Neural progenitor cell (in vitro differentiated cells): Measurements from ENCODE around the gene AATK. TPM values are rescaled to one million over a fixed set of nuclear protein-coding genes. Genes with fewer than 3 reads are reported as not detected.

ENCODE experiments used
- DNase-seq: peaks from one replicate; pipeline ENCODE4 v3.0.0-alpha.2; 2016; ENCODE audit warnings: low spot score
- H2AFZ ChIP-seq: fragments of 200-600 bp; sonication (generic); replicated peaks from 2 replicates; pipeline ENCODE4 v1.6.1; 2016; ENCODE audit warnings: antibody characterized with exemption
- H3F3A ChIP-seq: fragments of 200-600 bp; sonication (generic); 2 replicates; pipeline ENCODE4 v1.6.1; 2016; ENCODE audit warnings: antibody characterized with exemption, low read depth
- H3K27ac ChIP-seq: fragments of 200-600 bp; sonication (generic); 2 replicates; pipeline ENCODE4 v1.5.1; 2016; ENCODE audit warnings: mild to moderate bottlenecking
- H3K27me3 ChIP-seq: fragments of 200-600 bp; sonication (generic); 2 replicates; pipeline ENCODE4 v1.6.1; 2016; ENCODE audit warnings: mild to moderate bottlenecking, moderate library complexity
- H3K36me3 ChIP-seq: fragments of 200-600 bp; sonication (generic); 2 replicates; pipeline ENCODE4 v1.5.1; 2016
- H3K4me1 ChIP-seq: fragments of 200-600 bp; sonication (generic); 2 replicates; pipeline ENCODE4 v1.6.1; 2016; ENCODE audit warnings: mixed run types
- H3K4me2 ChIP-seq: fragments of 200-600 bp; sonication (generic); 2 replicates; pipeline ENCODE4 v1.6.1; 2016
- H3K4me3 ChIP-seq: fragments of 200-600 bp; sonication (generic); 2 replicates; pipeline ENCODE4 v1.5.1; 2016
- H3K79me2 ChIP-seq: fragments of 200-600 bp; sonication (generic); 2 replicates; pipeline ENCODE4 v1.6.1; 2016; ENCODE audit warnings: low read depth
- H3K9ac ChIP-seq: fragments of 200-600 bp; sonication (generic); 2 replicates; pipeline ENCODE4 v1.6.1; 2016
- H3K9me3 ChIP-seq: fragments of 200-600 bp; sonication (generic); 2 replicates; pipeline ENCODE4 v1.5.1; 2016; ENCODE audit warnings: low read depth
- H4K20me1 ChIP-seq: fragments of 200-600 bp; sonication (generic); 2 replicates; pipeline ENCODE4 v1.6.1; 2016; ENCODE audit warnings: low read depth
- H3K27ac Mint-ChIP-seq: 3 replicates; pipeline ENCODE4 v1.8.0; 2021; ENCODE audit warnings: mixed read lengths
- H3K27me3 Mint-ChIP-seq: 2 replicates; pipeline ENCODE4 v1.8.0; 2022; ENCODE audit warnings: low read depth, mild to moderate bottlenecking, inconsistent platforms, moderate library complexity, mixed read lengths; ENCODE audit not compliant: insufficient read depth
- H3K36me3 Mint-ChIP-seq: 3 replicates; pipeline ENCODE4 v1.8.0; 2021; ENCODE audit warnings: mixed read lengths
- H3K4me1 Mint-ChIP-seq: 3 replicates; pipeline ENCODE4 v1.8.0; 2021; ENCODE audit warnings: mixed read lengths
- H3K4me3 Mint-ChIP-seq: 3 replicates; pipeline ENCODE4 v1.8.0; 2021; ENCODE audit warnings: mild to moderate bottlenecking, moderate library complexity, mixed read lengths
- H3K9me3 Mint-ChIP-seq: 3 replicates; pipeline ENCODE4 v1.8.0; 2020; ENCODE audit warnings: mixed read lengths
- CTCF ChIP-seq: fragments of 200-600 bp; sonication (generic); IDR thresholded peaks from 2 replicates; pipeline ENCODE4 v1.5.1; 2017; ENCODE audit warnings: antibody characterized with exemption, mild to moderate bottlenecking
- EZH2 ChIP-seq: fragments of 200-600 bp; sonication (generic); IDR thresholded peaks from 2 replicates; pipeline ENCODE4 v1.6.1; 2017; ENCODE audit warnings: antibody characterized with exemption, mild to moderate bottlenecking, moderate library complexity
- EZH2phosphoT487 ChIP-seq: fragments of 200-600 bp; sonication (generic); IDR thresholded peaks from 2 replicates; pipeline ENCODE4 v1.6.1; 2017; ENCODE audit warnings: antibody characterized with exemption
- total RNA-seq: library from RNA; depleted of rRNA; stranded (reverse); fragments of >200 nt; gene quantifications from 2 replicates; pipeline ENCODE4 v1.2.3, GENCODE V29; 2015; ENCODE audit warnings: low replicate concordance

Gene AATK
- total RNA-seq, 1 donor from 2014 or later = 0.32 TPM

- H3K36me3 ChIP-seq = no peaks in the 10 kb centered on the region
- DNase-seq = no peak
- no peak for TF ChIP-seq CTCF
- no peak for TF ChIP-seq EZH2
- no peak for TF ChIP-seq EZH2phosphoT487
- no peaks in the 10 kb centered on the region for H4K20me1 ChIP-seq
- Mint-ChIP-seq H3K4me1 (peaks cover 2% of the 10 kb centered on the region), H3K27me3 (no peaks in the 10 kb centered on the region), H3K9me3 (no peaks in the 10 kb centered on the region), H3K4me3 (no peak overlapping the region), H3K27ac (no peak overlapping the region), H3K36me3 (peaks cover 5% of the 10 kb centered on the region)
- H3F3A ChIP-seq = no peaks in the 10 kb centered on the region
- H3K4me3 ChIP-seq = no peak overlapping the region
- no peaks in the 10 kb centered on the region for H3K27me3 ChIP-seq
- no peak overlapping the region for H3K9ac ChIP-seq
- no peak overlapping the region for H3K27ac ChIP-seq
- H2AFZ ChIP-seq = no peak overlapping the region
- H3K9me3 ChIP-seq = no peaks in the 10 kb centered on the region
- H3K4me2 ChIP-seq = no peak overlapping the region
- H3K79me2 ChIP-seq = no peaks in the 10 kb centered on the region
- no peaks in the 10 kb centered on the region for H3K4me1 ChIP-seq
Measured at GRCh38 chr17:81198826-81199481, 32.9 kb upstream of the AATK start.

- Histone ChIP-seq H3K27ac (no peak overlapping the region), H4K20me1 (no peaks in the 10 kb centered on the region), H3K9ac (no peak overlapping the region), H3K4me3 (no peak overlapping the region), H3K27me3 (no peaks in the 10 kb centered on the region), H3K36me3 (no peaks in the 10 kb centered on the region), H3K4me2 (no peak overlapping the region), H3K79me2 (no peaks in the 10 kb centered on the region), H3K4me1 (no peaks in the 10 kb centered on the region), H2AFZ (no peak overlapping the region), H3F3A (no peaks in the 10 kb centered on the region), H3K9me3 (no peaks in the 10 kb centered on the region)
- H3K27ac Mint-ChIP-seq = no peak overlapping the region
- H3K9me3 Mint-ChIP-seq = no peaks in the 10 kb centered on the region
- no peaks in the 10 kb centered on the region for H3K27me3 Mint-ChIP-seq
- DNase-seq = no peak
- TF ChIP-seq EZH2 = no peak
- TF ChIP-seq CTCF = no peak
- TF ChIP-seq EZH2phosphoT487 = no peak
- no peak overlapping the region for H3K4me3 Mint-ChIP-seq
- H3K4me1 Mint-ChIP-seq = peaks cover 2% of the 10 kb centered on the region
- peaks cover 5% of the 10 kb centered on the region for H3K36me3 Mint-ChIP-seq
Measured at GRCh38 chr17:81197831-81198490, 31.9 kb upstream of the AATK start.

DNA sequence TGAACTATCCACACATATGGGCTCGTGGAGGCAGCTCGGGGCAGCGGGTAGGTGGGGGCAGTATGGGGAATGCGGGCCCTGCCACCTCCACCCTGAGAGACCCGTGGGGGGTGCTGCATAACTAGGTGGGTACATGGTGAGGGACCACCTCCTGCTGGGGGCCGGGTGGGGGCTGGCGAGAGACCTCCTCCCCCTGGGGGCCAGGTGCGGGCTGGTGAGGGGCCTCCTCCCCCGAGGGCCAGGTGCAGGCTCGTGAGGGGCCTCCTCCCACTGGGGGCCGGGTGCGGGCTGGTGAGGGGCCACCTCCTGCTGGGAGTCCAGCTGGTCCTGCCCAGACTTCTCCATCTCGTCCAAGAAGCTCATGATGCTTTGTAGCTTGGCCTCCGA lies 31.4 kb upstream of the AATK start:
- H3K9me3 Mint-ChIP-seq = no peaks in the 10 kb centered on the region
- no peak overlapping the region for H3K27ac ChIP-seq
- no peak for TF ChIP-seq EZH2phosphoT487
- TF ChIP-seq CTCF = no peak
- TF ChIP-seq EZH2 = no peak
- peaks cover 5% of the 10 kb centered on the region for H3K36me3 Mint-ChIP-seq
- H3K4me1 Mint-ChIP-seq = peaks cover 2% of the 10 kb centered on the region
- no peaks in the 10 kb centered on the region for H3K4me1 ChIP-seq
- no peak overlapping the region for H3K4me3 ChIP-seq
- H3K9me3 ChIP-seq = no peaks in the 10 kb centered on the region
- no peaks in the 10 kb centered on the region for H3F3A ChIP-seq
- H3K4me2 ChIP-seq = no peak overlapping the region
- H3K27ac Mint-ChIP-seq = no peak overlapping the region
- no peak for DNase-seq
- no peaks in the 10 kb centered on the region for H3K27me3 ChIP-seq
- H3K9ac ChIP-seq = no peak overlapping the region
- no peaks in the 10 kb centered on the region for H3K36me3 ChIP-seq
- H4K20me1 ChIP-seq = no peaks in the 10 kb centered on the region
- H3K79me2 ChIP-seq = no peaks in the 10 kb centered on the region
- H3K4me3 Mint-ChIP-seq = no peak overlapping the region
- no peak overlapping the region for H2AFZ ChIP-seq
- no peaks in the 10 kb centered on the region for H3K27me3 Mint-ChIP-seq
